NCI-H510A (cell line): ENCODE results near the gene CRABP2.

Experiments used
- DNase-seq: peaks from one replicate; lab custom pipeline; 2025; lab: John Stamatoyannopoulos, UW

The CRABP2 gene

DNA sequence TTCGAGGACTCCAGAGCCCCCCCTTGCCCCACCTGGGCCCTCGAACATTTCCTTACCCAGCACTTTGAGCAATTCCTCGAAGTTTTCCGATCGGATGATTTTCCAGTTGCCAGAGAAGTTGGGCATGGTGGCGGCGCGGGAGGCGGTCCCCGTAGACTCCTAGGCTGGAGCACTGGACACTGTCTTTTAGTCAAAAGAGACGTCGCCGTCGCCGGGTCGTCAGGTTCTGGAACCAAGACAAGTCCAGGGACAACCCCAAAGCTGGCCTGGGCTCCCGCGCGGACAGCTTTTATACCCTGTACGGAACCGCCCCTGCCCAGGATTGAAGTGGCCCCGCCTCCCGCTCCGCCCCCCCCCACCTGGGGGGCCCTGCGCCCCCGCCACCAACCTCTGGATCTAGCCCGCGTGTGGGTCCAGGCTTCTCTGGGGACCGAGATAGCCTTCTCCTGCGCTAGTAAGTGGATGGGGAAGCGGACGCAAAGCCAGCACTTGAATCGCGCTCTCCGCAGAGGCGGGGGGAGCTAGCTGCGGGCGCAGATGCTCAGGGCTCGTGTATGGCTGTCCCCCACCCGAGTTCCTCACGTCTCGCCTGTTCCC, at the start of gene CRABP2:
Gene CRABP2 (minus strand): TSS at position 263 of the 597 bp plus-strand sequence. CDS start 137 bp downstream, at position 126.
- DNase-seq = no peak

DNA sequence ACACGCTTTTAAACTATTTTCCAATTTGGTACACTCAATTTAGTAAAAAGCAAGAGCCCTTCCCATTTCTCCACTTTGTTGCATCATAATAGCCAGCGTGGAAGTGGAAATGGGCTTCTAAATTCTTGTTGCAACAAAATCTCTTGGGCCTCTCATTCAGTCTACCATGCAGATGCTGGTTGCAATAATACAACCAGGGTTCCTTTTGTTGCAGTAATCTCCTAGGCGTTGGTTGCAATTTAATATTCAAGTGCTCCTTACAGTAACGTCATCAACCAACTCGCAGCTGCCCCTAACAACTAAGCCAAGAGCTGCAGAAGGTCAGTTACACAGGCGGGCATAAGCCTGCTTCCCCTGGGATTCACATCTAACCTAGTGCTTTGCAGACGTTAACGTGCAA, 48.8 kb upstream of the CRABP2 start:
- no peak for DNase-seq

DNA sequence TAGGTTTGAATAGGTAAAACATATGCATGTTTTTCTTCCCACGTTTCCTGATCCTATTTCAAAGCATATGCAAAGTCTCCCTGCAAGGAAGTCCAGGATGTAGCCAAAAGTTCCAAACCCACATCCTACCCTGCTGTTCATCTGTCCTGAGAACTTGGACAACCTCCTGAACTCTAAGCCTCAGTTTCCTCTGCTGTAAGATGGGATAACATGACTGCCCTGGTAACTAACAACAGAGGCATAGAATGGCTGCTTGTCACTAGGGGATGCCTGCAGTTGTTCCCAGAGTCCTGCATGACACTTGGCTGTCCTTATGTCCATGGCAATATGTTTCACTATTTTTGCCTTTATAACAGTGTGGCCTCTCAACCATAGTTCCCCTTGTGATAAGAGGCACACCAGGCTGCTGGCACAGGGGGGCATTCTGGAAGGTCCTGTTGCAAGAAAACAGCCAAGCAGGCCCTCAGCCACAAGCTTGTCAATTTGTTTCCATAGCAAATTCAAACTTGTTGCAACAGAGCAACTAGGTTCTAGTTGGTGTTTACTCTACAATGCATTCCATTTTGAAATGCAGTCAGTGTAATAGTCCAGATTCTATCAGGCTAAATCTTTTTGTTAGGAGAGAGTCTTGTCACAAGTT, 47.6 kb upstream of the CRABP2 start:
- DNase-seq = no peak

DNA sequence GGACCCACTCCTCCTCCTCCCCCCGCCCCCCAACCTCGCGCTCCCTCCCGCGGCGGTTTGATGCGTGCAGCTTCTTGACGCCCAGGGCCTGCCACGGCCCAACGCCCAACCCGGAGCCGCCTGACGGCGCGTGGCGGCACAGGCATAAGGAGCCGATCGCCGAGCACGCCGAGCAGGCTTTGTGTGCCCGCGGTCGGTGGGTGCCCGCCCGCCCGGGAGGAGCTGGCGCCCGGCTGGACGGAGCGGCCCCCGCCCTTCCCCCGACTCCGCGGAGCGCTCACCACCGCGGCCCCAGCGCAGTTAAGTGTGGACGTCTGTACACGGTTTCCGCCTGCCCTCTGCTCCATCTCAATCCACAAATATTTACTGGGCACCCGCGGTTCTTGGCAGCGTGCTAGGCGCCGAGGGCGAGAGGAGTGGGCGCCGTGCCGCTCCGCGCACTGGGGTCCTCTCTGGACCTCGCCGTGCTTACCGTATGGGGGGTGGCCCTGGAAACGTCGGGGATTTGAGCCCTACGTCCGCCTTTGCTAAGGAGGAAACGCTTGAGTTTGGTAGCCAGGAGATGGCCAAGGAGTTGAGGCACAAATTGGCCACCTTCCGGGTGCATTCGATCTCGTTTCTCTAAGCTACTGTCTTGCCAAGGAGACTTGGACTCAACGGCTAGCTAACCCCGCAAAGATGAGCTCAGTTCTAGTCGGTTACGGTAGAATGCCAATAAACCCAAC, 46.5 kb upstream of the CRABP2 start:
- peak; percentile 96 for DNase-seq

DNA sequence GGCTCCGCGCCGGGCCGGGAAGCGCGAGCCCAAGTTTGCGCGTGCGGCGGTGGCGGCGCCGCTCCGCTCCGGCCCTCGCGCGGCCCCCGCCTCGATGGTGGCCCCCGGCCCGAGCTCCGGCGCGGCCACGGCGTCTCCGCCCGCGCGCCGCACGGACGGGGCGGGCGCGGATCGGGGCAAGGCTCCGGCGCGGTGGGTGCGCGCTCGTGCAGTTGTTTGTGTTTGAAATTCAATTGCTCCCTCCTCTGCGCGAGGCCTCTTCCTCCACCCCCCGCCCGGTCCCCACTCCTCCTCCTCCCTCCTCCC, 46.0 kb upstream of the CRABP2 start, which contains the start of gene HDGF:
Gene HDGF (minus strand): TSS at position 225 of the 306 bp plus-strand sequence. CDS start 246 bp downstream, outside the sequence.
- no peak for DNase-seq

DNA sequence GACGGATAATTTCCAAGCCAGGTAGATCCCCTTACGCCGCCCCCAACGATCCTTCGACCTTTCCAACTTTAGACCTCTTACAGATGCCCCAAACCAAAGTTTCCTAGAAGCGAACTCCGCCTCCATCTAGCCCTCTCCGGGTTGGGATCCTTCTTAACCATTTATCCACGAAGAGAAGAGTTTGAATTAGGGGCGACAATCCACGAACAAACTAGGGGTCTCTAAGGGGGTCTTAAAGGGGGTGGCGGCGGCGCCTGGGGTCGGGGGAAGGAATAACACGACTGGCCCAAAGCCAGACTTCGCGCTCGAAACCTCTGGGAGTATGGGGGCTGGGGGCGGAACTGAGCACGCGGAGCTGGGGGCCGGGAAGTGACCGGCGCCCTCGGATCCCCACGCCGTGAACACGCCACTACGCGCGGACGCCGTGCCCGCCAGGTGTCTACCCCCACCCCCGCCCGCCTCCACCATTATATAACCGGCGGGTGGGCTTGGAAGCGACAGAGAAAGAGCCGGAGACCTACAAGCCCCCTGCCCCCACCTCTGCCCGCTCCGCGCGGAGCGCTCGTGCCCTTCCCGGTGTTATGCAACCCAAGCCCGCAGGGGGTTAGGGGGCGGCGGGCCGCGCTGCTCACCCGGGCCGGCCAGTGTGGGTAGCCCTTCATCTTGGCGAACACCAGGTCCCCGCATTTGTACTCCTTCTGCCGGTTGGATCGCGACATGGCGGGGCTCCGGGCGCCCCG, 45.5 kb upstream of the CRABP2 start:
- no peak for DNase-seq

DNA sequence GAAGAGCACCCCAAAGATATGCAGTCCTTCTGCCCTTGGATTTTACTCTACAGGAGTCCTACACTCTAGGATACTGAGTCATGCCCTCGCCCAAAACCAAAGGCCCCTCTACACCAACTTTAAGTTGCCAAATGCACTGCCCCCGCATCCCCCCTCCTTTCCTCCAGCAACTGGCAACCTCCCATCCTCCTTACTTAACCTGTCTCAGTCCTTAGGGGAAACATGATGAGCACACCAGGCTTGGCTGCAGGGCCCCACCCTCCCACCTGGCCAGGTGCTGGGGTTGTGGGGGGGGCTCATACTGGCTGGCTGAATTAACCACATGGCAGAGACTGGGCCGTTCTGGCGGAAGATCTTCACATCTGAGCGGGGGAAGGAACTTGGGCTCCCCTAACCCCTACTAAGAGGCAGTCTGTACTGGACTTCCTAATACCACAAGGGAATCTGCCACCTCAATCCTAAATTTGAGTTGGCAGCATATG, 44.8 kb upstream of the CRABP2 start:
- DNase-seq = peak; percentile 49

DNA sequence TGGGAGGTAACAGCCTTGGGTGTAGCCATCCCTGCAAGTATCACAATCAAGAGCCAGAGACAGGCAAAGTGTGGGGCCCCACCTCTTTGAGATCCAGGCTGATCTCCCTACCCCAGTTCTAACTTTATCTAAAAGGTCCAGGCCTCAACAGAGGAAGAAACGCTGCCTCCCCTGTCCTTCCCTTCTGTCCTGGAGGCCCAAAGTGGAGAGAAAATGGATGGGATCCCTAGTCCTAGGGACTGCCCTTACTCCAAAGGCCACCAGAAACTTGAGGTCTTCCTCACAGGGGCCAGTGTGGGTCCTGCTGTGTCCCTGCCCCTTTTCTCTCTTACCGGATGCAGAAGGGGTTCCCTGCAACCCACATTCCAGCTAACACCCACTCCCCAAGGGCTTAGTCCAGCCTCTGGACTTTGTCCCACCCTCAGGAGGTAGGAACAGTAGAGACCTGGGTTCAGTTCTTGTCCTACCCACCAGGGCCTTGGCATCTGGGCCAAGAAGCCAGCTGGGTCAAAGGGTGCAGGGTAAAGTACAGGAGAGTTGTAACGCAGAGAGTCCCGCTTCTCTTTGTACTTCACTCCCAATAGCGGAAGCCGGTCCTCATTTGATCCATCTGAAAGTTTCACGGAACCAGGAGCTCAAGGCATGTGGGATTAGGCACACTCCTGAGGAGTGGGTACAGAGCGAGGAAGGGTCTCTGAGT, 44.2 kb upstream of the CRABP2 start:
- no peak for DNase-seq

DNA sequence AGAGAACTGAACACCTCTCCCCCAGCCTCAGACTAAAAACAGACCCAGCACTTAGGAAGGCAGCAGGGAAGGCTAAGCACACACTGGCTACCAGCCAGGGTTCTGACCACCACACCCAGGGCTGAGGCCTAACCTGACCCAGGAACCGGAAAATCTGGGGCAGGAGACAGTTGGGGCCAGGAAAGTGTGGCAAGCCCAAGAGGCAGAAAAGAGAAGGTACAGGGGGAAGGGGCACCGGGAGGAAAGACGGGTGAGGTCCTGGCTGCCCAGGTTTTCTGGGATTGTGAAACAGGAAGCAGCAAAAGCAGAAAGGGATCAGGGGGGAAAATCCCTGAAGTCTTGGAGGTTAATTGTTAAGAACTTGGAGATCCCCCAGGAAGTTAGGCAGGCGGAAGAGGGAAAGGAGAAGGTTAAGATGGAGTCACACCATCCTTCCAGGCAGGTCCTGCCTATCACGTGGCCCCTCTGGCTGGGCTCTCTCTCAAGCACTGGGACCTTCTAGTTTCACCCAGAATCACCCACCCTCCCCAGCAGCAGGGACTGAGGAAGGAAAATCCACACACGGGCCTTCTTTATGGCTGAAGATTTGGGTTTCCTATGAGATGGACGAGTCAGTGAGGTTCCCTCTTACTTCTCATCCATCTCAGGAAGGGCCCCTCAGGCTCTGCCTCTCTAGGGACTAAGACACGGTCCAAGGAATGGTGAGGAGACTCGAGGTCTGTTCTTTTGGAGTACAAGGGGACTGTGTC, 43.5 kb upstream of the CRABP2 start:
- no peak for DNase-seq

DNA sequence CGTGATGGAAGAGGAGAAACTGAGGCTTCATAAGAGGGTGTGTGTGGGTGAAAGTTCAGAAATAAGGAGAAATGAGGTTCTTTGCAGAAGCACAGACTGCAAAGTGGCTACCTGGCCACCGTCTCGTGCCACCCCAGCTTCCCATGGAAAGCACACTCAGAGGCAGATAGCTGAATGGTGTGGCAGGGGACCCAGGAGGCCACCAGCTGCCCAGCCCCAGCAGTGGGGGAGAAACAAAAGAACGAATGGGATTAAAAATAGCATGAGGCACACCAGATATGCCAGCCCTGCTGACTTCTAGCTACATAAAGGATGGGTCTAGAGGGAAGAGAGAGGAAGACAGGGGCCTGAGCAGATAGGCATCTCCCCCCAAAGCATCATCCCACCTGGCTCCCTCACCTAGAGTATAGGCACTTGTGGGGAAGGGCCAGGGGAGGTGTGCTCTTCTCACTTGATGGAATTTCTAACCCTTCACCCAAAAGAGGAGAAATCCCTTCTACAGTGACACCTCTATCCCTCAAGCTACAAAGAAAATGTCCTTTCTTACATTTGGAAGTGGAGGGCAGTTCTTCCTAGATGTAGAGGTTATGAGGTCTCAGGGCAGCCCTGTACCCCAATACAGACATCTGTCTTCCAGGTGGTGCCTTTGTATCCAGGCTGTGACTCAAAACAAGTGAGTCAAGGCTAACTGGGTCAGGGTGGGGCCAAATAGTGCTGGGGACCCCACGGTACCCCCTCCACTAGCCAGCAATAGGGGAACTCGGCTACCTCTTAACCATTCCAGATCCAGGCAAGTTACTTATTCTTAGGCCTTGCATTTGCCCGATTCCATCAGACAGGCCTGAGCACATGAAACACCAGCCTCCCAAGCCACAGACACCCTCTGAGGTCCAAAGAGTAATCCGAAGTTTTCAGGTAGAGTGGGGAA, 42.6 kb upstream of the CRABP2 start:
- no peak for DNase-seq

DNA sequence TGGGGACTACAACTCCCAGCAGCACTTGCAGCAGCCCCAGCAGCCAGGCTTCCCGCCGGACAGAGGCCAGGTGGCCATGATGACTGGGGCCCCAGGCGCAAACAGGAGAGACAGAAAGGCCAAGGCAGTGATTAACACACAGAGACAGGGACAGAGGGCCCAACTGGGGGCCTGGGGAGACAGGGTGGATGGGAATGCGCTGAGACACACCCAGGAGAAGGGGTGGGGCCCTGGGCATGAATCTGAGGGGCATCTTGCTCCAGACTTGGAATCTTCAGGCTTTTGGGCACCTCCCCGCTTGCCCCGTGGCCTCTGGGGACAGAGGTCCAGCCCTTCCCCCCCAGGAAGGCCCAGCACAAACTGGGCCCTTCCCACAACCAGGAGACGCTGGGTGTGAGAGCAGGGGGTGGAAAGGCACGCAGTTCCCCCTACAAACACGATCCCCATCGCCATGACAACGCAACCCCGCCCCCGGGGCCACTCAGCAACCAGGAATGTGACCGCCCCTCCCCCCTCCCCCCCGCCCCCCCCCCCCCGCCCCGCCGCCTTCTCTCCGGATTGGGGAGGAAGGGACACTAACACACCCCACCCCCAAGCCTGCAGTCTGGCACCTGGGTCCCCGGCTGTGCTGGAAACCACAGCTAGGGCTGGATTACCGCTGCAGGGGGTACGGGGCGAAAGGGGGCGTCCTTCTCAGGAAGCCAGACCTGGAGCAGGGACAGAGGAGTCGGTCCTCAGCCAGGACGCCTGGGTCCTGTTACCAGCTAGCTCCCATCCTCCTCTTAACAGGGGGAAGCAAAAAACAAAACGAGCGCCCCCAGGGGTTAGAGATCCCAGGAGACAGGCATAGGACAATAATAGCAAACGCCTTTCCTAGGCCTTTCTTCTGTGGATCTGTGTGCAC, 41.6 kb upstream of the CRABP2 start:
- peak; percentile 58 for DNase-seq

DNA sequence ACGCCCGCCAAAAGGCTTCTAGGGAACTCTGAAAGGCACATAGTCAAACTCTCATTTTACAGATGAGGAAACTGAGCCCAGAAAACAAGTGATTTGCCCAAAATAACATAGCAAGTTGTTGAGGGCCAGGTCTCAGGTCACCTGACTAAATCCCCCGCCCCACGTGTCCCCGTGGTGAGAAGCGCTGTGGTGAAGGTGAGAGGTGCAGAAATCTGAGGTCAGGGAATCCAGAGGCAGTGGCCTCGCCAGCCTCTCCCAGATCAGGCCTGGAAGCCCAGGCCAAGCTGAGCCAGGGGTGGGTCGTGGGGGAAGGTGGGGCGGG, 41.0 kb upstream of the CRABP2 start:
- DNase-seq = no peak

DNA sequence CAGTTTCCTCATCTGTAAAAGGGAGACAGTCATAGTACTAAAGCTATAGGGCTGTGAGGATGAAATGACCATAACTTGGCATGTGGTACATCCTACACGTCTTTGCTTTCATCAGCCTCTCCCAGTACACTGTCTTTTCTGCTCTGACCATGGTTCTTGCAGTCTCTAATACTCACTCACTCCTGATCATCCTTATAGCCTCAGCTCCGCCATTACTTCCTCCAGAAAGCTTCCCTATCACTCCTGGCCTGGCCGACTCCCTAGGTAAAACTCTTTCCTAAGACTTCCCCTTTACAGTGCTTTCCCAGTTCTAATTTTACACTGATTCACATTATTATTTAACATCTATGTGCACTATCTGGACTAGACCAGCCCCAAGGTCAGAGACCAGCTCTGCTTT, 40.5 kb upstream of the CRABP2 start:
- DNase-seq = no peak

DNA sequence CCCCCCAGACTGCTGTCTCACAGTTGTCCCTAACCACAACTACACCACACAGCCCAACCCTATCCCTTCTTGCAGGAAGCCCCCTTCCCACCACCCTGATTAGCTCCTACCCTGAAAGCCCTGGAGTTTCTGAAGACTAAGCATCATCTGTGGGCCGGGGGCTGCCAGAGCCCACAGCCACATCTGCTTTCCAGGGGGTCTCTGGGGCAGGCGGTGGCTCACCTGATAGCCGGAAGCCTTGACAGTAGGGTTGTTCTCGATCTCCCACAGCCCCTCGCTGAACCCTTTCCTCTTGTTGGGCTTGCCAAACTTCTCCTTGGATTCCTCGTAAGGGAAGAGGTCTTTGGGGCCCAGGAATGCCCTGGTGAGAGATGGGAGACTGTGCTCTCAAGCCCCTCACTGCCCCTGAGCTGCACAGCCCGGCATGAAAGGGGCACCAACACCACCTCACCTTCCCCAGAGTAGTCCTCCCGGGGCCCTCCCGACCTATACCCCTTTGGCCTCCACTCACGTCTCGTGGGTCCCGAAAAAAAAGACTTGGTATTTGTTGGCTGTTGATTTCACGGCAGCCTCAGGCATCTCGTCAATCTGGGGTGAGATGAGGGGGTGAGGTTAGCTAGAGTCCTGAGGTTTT, 39.5 kb upstream of the CRABP2 start:
- DNase-seq = no peak

DNA sequence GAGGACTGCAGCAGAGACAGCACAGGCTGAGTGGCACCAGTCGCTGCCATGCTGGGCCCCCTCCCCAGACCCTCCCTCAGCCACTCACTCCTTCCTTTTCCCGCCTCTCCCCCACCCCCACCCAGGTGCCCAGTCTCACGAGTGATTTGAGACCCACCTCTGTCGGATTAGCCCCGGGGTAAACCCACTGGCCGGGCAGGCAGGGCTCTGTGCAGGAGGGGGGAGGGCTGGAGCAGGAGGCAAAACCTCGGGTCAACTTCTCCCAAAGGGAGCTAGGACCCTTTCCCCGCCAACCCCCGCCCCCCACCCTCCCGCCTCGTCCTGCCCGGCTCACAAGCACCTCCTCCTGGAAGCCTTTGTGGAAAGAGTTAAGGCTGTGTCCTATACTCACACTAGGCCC, 39.0 kb upstream of the CRABP2 start:
- DNase-seq = no peak

DNA sequence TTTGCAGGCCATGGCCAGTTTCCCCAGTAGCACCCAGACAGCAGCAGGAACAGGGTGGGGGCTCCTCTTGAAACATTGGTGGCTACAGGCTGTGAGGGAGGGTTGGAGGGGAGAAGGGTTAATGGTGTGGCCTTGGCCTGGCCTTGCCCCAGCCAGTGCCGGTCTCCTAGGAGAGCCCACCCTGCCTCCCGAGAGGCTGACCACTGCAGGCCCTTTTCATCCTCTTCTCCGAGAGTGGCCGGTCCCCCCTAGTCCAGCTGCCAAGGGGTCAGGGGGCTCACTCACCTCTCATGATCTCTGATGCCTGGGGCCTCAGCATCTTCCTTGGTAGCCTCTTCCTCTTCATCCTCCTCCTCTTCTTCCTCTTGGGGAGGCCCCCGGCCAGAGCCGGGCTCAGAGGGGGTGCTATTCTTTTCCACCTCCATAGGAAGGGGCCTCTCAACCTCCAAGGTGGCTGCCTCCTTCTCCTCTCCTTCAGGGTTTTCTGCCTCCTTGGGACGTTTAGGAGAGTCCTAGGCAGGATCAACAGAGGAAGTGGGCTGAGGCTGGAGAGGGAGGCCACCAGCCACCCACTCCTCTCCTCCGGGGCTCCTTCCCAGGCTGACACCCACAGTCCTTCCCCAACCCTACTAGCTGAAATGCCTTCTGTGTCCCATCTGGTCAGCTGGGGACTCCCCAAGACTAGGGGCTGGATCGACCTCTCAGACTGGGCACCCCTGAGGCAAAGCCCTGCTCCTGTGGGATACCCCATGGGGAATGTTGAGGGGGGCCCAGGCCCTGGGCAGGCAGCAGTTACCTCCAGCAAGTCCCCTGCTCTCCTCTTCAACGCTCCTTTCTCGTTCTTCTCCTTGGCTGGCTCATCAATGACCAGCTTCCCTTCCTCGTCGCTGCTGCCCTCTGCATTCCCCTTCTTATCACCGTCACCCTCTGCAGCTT, 38.3 kb upstream of the CRABP2 start:
- no peak for DNase-seq

DNA sequence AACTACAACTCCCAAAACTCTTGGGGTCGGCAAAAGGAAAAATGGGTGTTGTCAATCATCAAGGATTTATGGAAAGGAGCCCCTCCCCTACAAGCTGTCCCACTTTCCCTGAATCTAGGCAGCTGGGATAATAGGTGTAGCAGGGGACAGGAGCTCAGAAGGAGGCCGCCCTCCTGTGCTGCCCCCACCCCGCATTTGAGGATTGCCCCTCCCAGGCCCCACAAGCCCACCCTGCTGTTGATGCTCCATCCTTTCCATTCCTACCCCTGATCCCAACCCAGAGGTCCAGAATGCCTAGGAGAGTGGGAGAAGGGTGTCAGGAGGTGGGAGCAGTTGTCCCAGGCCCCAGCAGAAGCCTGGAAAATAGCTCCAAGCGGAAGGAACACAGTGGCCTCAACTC, 37.4 kb upstream of the CRABP2 start:
- no peak for DNase-seq

DNA sequence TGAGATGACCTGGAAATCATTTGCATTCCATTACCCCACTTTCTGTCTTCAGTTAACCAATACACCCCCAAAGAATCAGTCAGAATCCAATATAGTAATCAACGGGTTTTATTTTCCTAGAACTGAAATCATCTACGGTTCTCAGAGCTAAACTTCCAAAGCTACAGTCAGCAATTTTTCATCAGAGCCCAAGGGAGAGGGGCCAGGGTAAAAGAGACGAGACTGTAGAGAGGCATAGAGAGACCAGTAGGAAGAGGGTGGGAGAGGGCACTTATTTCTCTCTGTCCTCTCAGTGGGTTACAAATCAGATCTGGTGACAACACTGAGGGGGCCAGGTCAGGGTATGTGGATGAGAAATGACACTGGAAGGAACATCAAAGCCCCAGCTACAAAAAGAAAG, 36.6 kb upstream of the CRABP2 start:
- no peak for DNase-seq
